ENCODE measurements around the gene PRUNE1. TPM values are rescaled to one million over a fixed set of nuclear protein-coding genes. Genes with fewer than 3 reads are reported as not detected.

The PRUNE1 gene
- total RNA-seq, 2 donors from 2014 or later = 15.8 to 19.4 TPM

DNA sequence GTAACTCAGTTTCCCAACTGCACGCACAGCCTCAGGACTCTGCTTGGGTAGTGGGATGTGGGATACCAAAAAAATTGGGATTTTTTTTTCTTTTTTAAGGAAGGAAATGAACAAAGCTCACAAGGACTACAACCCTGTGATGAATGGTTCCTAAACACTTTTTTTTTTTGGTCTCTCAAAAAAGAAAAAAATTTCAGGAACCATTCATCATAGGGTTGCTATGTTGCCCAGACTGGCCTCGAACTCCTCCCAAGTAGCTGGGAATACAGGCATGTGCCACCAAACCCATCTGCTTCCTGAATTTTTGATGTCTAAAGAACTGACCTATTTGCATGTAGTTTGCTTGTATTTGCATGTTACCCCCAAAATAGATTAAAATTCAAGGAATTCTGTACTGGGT lies 8.3 kb upstream of the PRUNE1 start:
- H3K9me3 ChIP-seq = no peaks in the 10 kb centered on the region
- H3K36me3 ChIP-seq (replicated peaks in 1 of 2; ENCODE audit: insufficient read depth in 1 of 2, low read depth in 2 of 2) = peaks cover 15 to 33% of the 10 kb centered on the region in 2 donors
- no peaks in the 10 kb centered on the region for H3K27me3 ChIP-seq
- intact Hi-C loops (cut with DNase I) = no loop called here
- TF ChIP-seq POLR2A (IDR thresholded peaks at IDR 0.05) = no peak
- TF ChIP-seq, protein P1, sequence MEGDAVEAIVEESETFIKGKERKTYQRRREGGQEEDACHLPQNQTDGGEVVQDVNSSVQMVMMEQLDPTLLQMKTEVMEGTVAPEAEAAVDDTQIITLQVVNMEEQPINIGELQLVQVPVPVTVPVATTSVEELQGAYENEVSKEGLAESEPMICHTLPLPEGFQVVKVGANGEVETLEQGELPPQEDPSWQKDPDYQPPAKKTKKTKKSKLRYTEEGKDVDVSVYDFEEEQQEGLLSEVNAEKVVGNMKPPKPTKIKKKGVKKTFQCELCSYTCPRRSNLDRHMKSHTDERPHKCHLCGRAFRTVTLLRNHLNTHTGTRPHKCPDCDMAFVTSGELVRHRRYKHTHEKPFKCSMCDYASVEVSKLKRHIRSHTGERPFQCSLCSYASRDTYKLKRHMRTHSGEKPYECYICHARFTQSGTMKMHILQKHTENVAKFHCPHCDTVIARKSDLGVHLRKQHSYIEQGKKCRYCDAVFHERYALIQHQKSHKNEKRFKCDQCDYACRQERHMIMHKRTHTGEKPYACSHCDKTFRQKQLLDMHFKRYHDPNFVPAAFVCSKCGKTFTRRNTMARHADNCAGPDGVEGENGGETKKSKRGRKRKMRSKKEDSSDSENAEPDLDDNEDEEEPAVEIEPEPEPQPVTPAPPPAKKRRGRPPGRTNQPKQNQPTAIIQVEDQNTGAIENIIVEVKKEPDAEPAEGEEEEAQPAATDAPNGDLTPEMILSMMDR (IDR thresholded peaks at IDR 0.05) = no peak
- H3K27ac ChIP-seq = no peak overlapping the region
- DNase-seq (no peak), ATAC-seq (no peak)
- WGBS, 2 donors = 83 to 96% methylated on average over 2 of the region's 2 CpGs
- H3K4me3 ChIP-seq = no peak overlapping the region
- peaks cover 46% of the 10 kb centered on the region for H3K4me1 ChIP-seq

DNA sequence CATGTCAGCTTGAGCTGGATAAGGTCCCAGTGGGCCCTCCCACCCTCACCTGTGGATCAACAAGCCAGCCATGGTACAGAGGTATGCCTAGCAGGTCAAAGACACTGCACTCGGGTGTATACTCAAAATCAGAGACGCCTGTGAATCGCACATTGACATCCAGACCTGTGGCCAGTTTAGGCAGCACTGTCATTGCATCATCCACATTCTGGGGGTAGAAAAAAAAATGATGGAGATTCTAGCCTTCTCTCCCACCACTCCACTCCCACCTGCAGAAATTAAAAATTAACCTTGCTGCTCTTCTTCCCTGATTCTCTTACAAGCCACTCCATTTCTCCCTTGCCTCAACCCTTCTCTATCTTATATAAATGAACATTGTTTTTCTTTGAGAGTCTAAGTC lies 7.8 kb upstream of the PRUNE1 start:
- DNase-seq (no peak), ATAC-seq (no peak)
- H3K4me3 ChIP-seq = no peak overlapping the region
- H3K27ac ChIP-seq = no peak overlapping the region
- no peak for TF ChIP-seq POLR2A (IDR thresholded peaks at IDR 0.05)
- TF ChIP-seq, protein P1 (IDR thresholded peaks at IDR 0.05) = no peak
- H3K36me3 ChIP-seq (replicated peaks in 1 of 2; ENCODE audit: insufficient read depth in 1 of 2, low read depth in 2 of 2) = peaks cover 15 to 33% of the 10 kb centered on the region in 2 donors
- H3K9me3 ChIP-seq = no peaks in the 10 kb centered on the region
- intact Hi-C loops (cut with DNase I) = no loop called here
- H3K4me1 ChIP-seq = peaks cover 47% of the 10 kb centered on the region
- H3K27me3 ChIP-seq = no peaks in the 10 kb centered on the region
- WGBS, 2 donors = 84 to 96% methylated on average over 3 of the region's 3 CpGs

DNA sequence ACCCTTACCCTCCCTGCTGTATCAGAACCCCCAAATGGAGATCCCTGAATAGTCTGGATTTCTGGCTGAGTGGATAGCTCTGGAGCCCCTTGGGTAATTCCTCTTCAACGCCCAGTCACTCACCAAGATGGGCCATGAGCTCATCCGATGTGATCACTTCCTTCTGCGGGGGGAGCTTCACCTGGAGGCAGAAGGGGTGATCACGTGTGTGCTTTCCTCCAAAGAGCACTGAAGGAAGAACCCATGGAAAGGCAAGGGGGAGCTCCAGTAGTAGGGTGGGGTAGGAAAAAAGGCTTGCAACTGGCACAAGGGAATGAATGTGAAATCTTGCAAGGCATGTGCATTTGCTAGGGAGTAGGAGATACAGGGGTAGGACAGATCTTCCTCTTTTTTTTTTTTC lies 6.6 kb upstream of the PRUNE1 start:
- no peak for ATAC-seq
- H3K36me3 ChIP-seq (replicated peaks in 1 of 2; ENCODE audit: insufficient read depth in 1 of 2, low read depth in 2 of 2) = peaks cover 15 to 31% of the 10 kb centered on the region in 2 donors
- peak overlapping the region in 1 of 4 donors; percentile 33 for H3K27ac ChIP-seq
- H3K4me1 ChIP-seq = peaks cover 44% of the 10 kb centered on the region
- intact Hi-C loops (cut with DNase I) = no loop called here
- no peak overlapping the region for H3K4me3 ChIP-seq
- WGBS, 2 donors = 80% methylated on average over 4 of the region's 4 CpGs
- TF ChIP-seq POLR2A (IDR thresholded peaks at IDR 0.05) = no peak
- TF ChIP-seq, protein P1 (IDR thresholded peaks at IDR 0.05) = no peak
- no peak for DNase-seq
- H3K9me3 ChIP-seq = no peaks in the 10 kb centered on the region
- H3K27me3 ChIP-seq = no peaks in the 10 kb centered on the region

DNA sequence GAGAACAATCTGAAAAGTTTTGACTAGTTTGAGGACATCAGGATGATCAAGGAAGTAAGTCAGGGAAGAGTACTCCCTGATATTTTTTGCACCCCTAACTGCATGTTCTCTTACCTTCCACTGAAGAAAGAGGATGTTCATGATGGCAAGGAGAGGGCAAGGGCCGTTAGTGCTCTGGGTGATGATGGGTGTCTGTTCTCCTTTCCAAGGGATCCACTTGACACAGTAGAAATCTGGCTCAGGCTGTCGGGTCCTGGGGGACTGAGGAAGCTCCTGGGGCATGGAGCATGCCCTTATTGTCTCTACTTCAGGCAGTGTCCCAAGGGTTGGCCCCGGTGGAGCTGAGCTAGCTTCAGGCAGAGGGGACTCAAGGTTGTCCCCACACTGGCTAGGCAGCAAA lies 6.2 kb upstream of the PRUNE1 start:
- intact Hi-C loops (cut with DNase I) = no loop called here
- Histone ChIP-seq H3K27me3 (no peaks in the 10 kb centered on the region), H3K9me3 (no peaks in the 10 kb centered on the region), H3K27ac (peak overlapping the region in 2 of 4 donors; percentile 33 to 87), H3K36me3 (replicated peaks in 1 of 2; ENCODE audit: insufficient read depth in 1 of 2, low read depth in 2 of 2) (peaks cover 15 to 27% of the 10 kb centered on the region in 2 donors), H3K4me3 (no peak overlapping the region), H3K4me1 (peaks cover 47% of the 10 kb centered on the region)
- WGBS, 2 donors = 70% methylated on average over 2 to 3 of the region's 3 CpGs
- DNase-seq = no peak
- no peak for TF ChIP-seq POLR2A (IDR thresholded peaks at IDR 0.05)
- TF ChIP-seq, protein P1 (IDR thresholded peaks at IDR 0.05) = no peak
- no peak for ATAC-seq

DNA sequence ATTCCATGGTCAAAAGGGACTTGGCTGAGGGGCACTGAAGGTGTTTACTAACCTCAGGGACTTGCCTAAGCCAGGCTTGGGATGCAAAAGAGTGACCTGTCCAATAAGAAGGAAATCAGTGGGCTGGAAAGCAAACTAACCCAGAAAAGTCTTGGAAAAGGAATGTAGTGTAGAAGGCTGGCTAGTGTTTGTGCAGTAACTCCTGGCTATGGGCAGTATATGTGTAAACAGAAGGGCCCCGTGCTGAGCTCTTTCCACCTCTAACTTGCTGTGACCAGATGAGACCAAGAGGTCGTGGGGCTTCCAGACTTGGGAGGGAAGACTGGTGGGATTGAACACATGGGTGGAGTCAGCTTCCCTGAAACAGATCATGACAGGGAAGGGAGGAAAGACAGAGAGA lies 5.6 kb upstream of the PRUNE1 start:
- Histone ChIP-seq H3K4me3 (no peak overlapping the region), H3K4me1 (peaks cover 53% of the 10 kb centered on the region), H3K9me3 (no peaks in the 10 kb centered on the region), H3K36me3 (replicated peaks in 1 of 2; ENCODE audit: insufficient read depth in 1 of 2, low read depth in 2 of 2) (peaks cover 15 to 21% of the 10 kb centered on the region in 2 donors), H3K27ac (peak overlapping the region in 3 of 4 donors; percentile 1 to 87 (median 33)), H3K27me3 (no peaks in the 10 kb centered on the region)
- intact Hi-C loops (cut with DNase I) = no loop called here
- WGBS, 2 donors = 23 to 31% methylated on average over 2 of the region's 2 CpGs
- no peak for ATAC-seq
- TF ChIP-seq POLR2A (IDR thresholded peaks at IDR 0.05) = no peak
- TF ChIP-seq, protein P1 (IDR thresholded peaks at IDR 0.05) = no peak
- DNase-seq = no peak

Data from body of pancreas (tissue), 4 donors.